Chondrocyte (in vitro differentiated cells): ENCODE measurements around the gene TSPAN15. TPM values are rescaled to one million over a fixed set of nuclear protein-coding genes. Genes with fewer than 3 reads are reported as not detected.
"Not testable (repeated sequence)": the region's sequence is repeated elsewhere in the genome, so short reads cannot be mapped to it uniquely, and the experiment has no call there.

Experiments used
- DNase-seq: peaks from one replicate; pipeline ENCODE4 v3.0.0; 2021; ENCODE audit warnings: mixed read lengths, low spot score
- H3K27ac Mint-ChIP-seq: one replicate; pipeline ENCODE4 v1.8.0; 2021; ENCODE audit warnings: mild to moderate bottlenecking, moderate library complexity, mixed read lengths; ENCODE audit not compliant: unreplicated experiment
- H3K27me3 Mint-ChIP-seq: 2 replicates; pipeline ENCODE4 v1.8.0; 2021; ENCODE audit warnings: low read depth, mixed read lengths
- H3K36me3 Mint-ChIP-seq: 2 replicates; pipeline ENCODE4 v1.8.0; 2021; ENCODE audit warnings: low read depth, mixed read lengths
- H3K4me1 Mint-ChIP-seq: 2 replicates; pipeline ENCODE4 v1.8.0; 2021; ENCODE audit warnings: low read depth, mild to moderate bottlenecking, mixed read lengths
- H3K4me3 Mint-ChIP-seq: one replicate; pipeline ENCODE4 v1.8.0; 2021; ENCODE audit warnings: mild to moderate bottlenecking, moderate library complexity, mixed read lengths; ENCODE audit not compliant: unreplicated experiment
- H3K9me3 Mint-ChIP-seq: 2 replicates; pipeline ENCODE4 v1.8.0; 2021; ENCODE audit warnings: low read depth, mixed read lengths
- total RNA-seq: library from RNA; stranded (reverse); gene quantifications from 3 replicates; pipeline ENCODE4 v1.2.1, GENCODE V29; 2021
- TF ChIP-seq, protein P1 (sequence below): fragments of 200-600 bp; sonication (generic); IDR thresholded peaks from 2 replicates; pipeline ENCODE4 v1.5.0; 2021; ENCODE audit warnings: antibody characterized with exemption, mild to moderate bottlenecking, moderate library complexity

TSPAN15 gene
- total RNA-seq, 1 donor from 2014 or later = 8.9 TPM

DNA sequence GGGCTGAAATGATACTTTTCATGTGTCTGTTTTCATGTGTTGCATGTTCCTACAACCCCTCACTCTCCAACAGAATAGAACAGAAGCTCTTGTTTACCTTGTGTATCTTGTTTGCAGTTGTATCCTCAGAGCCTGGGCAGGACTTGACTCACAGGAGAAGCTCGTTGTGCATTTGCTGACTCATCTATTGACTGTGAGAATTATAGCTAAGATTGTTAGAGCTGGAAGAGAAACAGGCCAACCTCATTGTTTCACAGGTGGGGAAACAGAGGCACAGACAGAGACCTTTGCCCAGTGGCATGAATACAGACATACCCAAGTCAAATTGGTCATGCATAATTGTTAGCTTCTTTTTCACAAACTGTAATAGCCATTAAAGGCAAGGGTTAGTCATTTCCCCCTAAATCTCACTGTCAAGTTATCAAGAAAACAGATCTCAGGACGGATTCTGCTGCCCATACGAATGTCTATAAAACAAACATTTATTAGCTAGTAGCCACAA lies 4.6 kb upstream of the TSPAN15 start:
- Mint-ChIP-seq H3K9me3 (no peaks in the 10 kb centered on the region), H3K4me3 (no peak overlapping the region), H3K27me3 (no peaks in the 10 kb centered on the region), H3K4me1 (peaks cover 16% of the 10 kb centered on the region), H3K36me3 (peaks cover 1% of the 10 kb centered on the region), H3K27ac (no peak overlapping the region)
- TF ChIP-seq, protein P1, sequence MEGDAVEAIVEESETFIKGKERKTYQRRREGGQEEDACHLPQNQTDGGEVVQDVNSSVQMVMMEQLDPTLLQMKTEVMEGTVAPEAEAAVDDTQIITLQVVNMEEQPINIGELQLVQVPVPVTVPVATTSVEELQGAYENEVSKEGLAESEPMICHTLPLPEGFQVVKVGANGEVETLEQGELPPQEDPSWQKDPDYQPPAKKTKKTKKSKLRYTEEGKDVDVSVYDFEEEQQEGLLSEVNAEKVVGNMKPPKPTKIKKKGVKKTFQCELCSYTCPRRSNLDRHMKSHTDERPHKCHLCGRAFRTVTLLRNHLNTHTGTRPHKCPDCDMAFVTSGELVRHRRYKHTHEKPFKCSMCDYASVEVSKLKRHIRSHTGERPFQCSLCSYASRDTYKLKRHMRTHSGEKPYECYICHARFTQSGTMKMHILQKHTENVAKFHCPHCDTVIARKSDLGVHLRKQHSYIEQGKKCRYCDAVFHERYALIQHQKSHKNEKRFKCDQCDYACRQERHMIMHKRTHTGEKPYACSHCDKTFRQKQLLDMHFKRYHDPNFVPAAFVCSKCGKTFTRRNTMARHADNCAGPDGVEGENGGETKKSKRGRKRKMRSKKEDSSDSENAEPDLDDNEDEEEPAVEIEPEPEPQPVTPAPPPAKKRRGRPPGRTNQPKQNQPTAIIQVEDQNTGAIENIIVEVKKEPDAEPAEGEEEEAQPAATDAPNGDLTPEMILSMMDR = no peak
- no peak for DNase-seq

DNA sequence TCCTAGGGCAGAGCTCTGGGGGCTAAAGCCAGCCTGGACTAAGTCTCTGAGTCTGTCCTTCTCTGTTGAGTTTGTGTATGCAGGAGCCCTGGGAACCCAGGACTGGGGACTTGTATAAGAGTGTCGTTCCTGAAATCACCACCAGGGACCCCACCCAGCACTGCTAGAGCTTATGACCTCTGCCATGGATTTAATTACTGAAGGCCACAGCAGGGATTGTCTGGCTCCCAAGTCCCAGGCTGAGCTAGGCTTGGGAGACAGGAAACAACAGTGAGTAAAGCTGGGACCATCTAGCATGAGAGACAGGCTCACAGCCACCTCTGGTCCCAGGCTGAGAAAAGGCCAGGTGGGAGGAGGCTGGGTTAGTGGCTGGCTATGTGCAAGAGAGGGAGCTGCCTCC lies 1.4 kb upstream of the TSPAN15 start:
- Mint-ChIP-seq H3K9me3 (no peaks in the 10 kb centered on the region), H3K4me3 (no peak overlapping the region), H3K27ac (no peak overlapping the region), H3K36me3 (peaks cover 1% of the 10 kb centered on the region), H3K27me3 (peaks cover 3% of the 10 kb centered on the region), H3K4me1 (peaks cover 21% of the 10 kb centered on the region)
- DNase-seq = no peak
- TF ChIP-seq, protein P1 = peak; percentile 74

DNA sequence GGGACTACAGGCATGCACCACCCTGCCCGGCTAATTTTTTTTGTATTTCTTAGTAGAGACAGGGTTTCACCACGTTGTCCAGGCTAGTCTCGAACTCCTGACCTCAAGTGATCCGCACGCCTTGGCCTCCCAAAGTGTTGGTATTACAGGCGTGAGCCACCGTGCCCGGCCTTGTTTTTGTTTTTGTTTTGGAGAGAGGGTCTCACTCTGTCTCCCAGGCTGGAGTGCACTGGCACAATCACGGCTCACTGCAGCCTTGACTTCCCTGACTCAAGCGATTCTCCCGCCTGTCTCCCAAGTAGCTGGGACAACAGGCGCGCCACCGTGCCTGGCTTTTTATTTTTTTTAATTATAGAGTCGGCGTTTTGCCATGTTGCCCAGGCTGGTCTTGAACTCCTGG lies 870 bp upstream of the TSPAN15 start:
- not testable (repeated sequence) for H3K27ac Mint-ChIP-seq, H3K36me3 Mint-ChIP-seq, H3K9me3 Mint-ChIP-seq, DNase-seq, H3K27me3 Mint-ChIP-seq, H3K4me3 Mint-ChIP-seq
- H3K4me1 Mint-ChIP-seq = peaks cover 21% of the 10 kb centered on the region

DNA sequence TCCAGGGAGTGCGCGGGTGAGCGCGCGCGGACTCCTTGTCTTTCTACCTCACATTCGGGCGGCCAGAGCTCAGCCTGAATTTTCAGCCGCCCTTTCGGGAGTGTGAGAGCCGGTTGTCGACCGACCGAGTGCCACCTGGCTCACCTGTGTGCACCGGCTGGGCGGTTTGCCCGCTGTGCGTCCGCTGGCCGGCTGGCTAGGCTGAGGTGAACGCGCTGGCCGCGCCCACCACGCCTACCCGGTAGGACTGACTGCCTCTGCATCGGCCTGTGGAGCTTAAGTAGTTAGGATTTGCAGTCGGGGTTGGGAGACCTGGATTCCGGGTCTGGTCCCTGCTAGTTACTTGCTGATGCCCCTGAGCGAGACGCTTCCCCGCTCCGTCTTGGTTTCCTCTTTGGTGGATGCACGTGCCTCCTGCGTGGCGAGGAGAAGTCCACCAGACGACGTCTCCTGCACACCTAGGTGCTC lies 553 bp downstream of the TSPAN15 start:
- no peak overlapping the region for H3K27ac Mint-ChIP-seq
- no peak for DNase-seq
- H3K4me1 Mint-ChIP-seq = peaks cover 15% of the 10 kb centered on the region
- TF ChIP-seq, protein P1 = no peak
- H3K36me3 Mint-ChIP-seq = peaks cover 1% of the 10 kb centered on the region
- peaks cover 3% of the 10 kb centered on the region for H3K27me3 Mint-ChIP-seq
- peak overlapping the region; percentile 85 for H3K4me3 Mint-ChIP-seq
- no peaks in the 10 kb centered on the region for H3K9me3 Mint-ChIP-seq

DNA sequence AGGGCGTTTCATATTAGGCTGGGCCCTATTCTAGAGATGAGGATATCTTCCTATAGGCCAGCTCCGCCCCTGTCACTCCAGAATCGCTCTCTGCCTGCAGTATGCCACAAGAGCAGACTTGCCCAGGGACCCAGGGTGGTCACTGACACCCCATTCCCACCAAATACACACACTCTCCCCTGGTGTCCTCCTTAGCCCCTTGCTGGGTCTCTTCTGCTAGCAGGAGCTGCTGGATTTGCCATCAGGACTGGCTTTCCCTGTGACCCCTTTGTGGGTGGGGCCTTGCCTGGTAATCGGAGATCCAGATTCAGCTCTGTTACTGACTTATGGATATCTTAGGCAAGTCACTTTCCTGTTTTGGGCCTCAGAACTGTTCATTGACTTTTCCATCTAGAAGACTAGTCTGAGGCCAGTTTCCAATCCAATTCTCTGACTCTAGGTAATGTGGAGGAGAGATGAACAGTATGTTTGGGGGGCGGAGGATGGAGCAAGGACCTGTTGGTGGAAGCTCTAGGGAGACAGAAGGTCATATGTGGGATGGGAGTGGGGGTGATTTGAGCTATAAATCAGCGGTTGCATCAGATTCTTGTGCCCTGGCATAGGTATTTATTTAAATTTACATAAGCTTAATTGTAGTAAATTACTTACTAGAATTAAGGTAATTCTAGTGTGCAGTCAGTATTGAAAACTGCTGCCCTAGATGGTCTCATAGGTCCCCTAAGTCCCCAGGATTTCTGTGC lies 1.6 kb downstream of the TSPAN15 start:
- H3K4me1 Mint-ChIP-seq = peaks cover 13% of the 10 kb centered on the region
- peaks cover 1% of the 10 kb centered on the region for H3K36me3 Mint-ChIP-seq
- TF ChIP-seq, protein P1 = no peak
- no peak overlapping the region for H3K4me3 Mint-ChIP-seq
- peaks cover 3% of the 10 kb centered on the region for H3K27me3 Mint-ChIP-seq
- no peak overlapping the region for H3K27ac Mint-ChIP-seq
- DNase-seq = no peak
- H3K9me3 Mint-ChIP-seq = no peaks in the 10 kb centered on the region

DNA sequence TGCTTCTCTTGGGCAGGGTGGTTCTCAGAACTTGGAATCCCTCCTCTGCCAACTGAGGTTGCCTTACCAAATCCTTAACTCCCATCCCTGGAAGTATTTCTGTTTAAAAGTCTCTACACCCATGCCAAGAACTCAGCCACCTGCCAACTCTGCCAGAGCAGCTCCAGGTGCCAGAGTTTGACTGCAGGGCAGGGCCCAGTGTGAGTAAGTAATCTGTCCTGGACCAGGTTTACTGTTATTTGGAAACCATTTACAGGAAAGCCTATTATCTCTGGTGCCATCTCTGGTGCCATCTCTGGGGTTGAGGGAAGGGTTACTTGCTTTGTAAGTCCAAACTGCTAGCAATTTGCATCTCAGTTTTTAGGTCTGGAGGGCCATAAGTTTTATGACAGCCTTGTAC lies 2.5 kb downstream of the TSPAN15 start:
- Mint-ChIP-seq H3K4me1 (peaks cover 13% of the 10 kb centered on the region), H3K36me3 (no peaks in the 10 kb centered on the region), H3K4me3 (no peak overlapping the region), H3K27ac (no peak overlapping the region), H3K9me3 (no peaks in the 10 kb centered on the region), H3K27me3 (peaks cover 3% of the 10 kb centered on the region)
- DNase-seq = no peak
- TF ChIP-seq, protein P1 = no peak
